HEK293 (cell line): ENCODE results near the gene LRRFIP1.

Source experiments
- CTCF ChIA-PET: fragments of 350-600 bp; formaldehyde crosslinking; extraction: SDS; loops from one replicate; lab custom pipeline; 2021; ENCODE audit warnings: antibody characterized with exemption; lab: Yijun Ruan, JAX
- POLR2A ChIA-PET: fragments of 300-600 bp; formaldehyde crosslinking; extraction: SDS; loops from one replicate; lab custom pipeline; 2020; ENCODE audit warnings: antibody characterized with exemption, inconsistent platforms; lab: Yijun Ruan, JAX
- H3K27ac ChIP-seq: fragments of 200-500 bp; sonication (Bioruptor generic); 2 replicates; pipeline ENCODE4 v1.5.1; 2014; ENCODE audit warnings: low read depth, low read length, control low read depth, inconsistent platforms; ENCODE audit errors: extremely low read depth
- H3K36me3 ChIP-seq, 2 experiments: fragments of 200-500 bp in 1 of 2; sonication (Bioruptor generic) in 1 of 2; 1 replicate in 1 of 2; 2 replicates in 1 of 2; pipeline ENCODE4 v1.5.1; 2014 to 2017; ENCODE audit warnings: inconsistent platforms in 2 of 2, low read length in 2 of 2; ENCODE audit not compliant: control insufficient read depth in 2 of 2, insufficient read depth in 1 of 2
- H3K4me1 ChIP-seq: fragments of 200-500 bp; sonication (Bioruptor generic); 2 replicates; pipeline ENCODE4 v1.5.1; 2014; ENCODE audit warnings: mild to moderate bottlenecking, low read length, inconsistent platforms; ENCODE audit not compliant: control insufficient read depth, insufficient read depth
- H3K4me3 ChIP-seq: 2 replicates; pipeline ENCODE4 v1.5.1; 2011; ENCODE audit warnings: low read depth, mild to moderate bottlenecking, control low read depth, low read length, moderate library complexity
- H3K9me3 ChIP-seq: fragments of 200-500 bp; sonication (Bioruptor generic); 2 replicates; pipeline ENCODE4 v1.5.1; 2014; ENCODE audit warnings: low read depth, low read length, inconsistent platforms; ENCODE audit not compliant: control insufficient read depth, insufficient read depth
- FEZF1 ChIP-seq: fragments of 450-650 bp; formaldehyde crosslinking; IDR thresholded peaks from 2 replicates; pipeline ENCODE4 v1.5.1; 2016; ENCODE audit warnings: missing biosample characterization, missing genetic modification characterization
- GLIS1 ChIP-seq: fragments of 450-650 bp; formaldehyde crosslinking; IDR thresholded peaks from 2 replicates; pipeline ENCODE4 v1.5.1; 2016; ENCODE audit warnings: missing biosample characterization, missing genetic modification characterization
- KLF1 ChIP-seq: fragments of 450-650 bp; formaldehyde crosslinking; IDR thresholded peaks from 2 replicates; pipeline ENCODE4 v1.5.1; 2016; ENCODE audit warnings: missing biosample characterization, missing genetic modification characterization
- KLF10 ChIP-seq: fragments of 450-650 bp; IDR thresholded peaks from 2 replicates; pipeline ENCODE4 v1.5.1; 2018; ENCODE audit warnings: missing biosample characterization, mild to moderate bottlenecking, missing genetic modification characterization
- KLF7 ChIP-seq: fragments of 450-650 bp; formaldehyde crosslinking; IDR thresholded peaks from 2 replicates; pipeline ENCODE4 v1.5.1; 2016; ENCODE audit warnings: missing biosample characterization, missing genetic modification characterization, borderline replicate concordance
- WT1 ChIP-seq: fragments of 450-650 bp; formaldehyde crosslinking; IDR thresholded peaks from 2 replicates; pipeline ENCODE4 v1.5.1; 2016; ENCODE audit warnings: missing biosample characterization, missing genetic modification characterization
- ZBTB20 ChIP-seq: fragments of 450-650 bp; formaldehyde crosslinking; IDR thresholded peaks from 2 replicates; pipeline ENCODE4 v1.5.1; 2016; ENCODE audit warnings: missing biosample characterization, missing genetic modification characterization
- ZIC2 ChIP-seq: fragments of 450-650 bp; formaldehyde crosslinking; IDR thresholded peaks from 2 replicates; pipeline ENCODE4 v1.5.1; 2016; ENCODE audit warnings: missing biosample characterization, missing genetic modification characterization
- ZNF10 ChIP-seq: fragments of 450-650 bp; formaldehyde crosslinking; IDR thresholded peaks from 2 replicates; pipeline ENCODE4 v1.5.1; 2017; ENCODE audit warnings: missing biosample characterization, missing genetic modification characterization
- ZNF157 ChIP-seq: fragments of 450-650 bp; formaldehyde crosslinking; IDR thresholded peaks from 2 replicates; pipeline ENCODE4 v1.5.1; 2016; ENCODE audit warnings: missing biosample characterization, missing genetic modification characterization
- ZNF175 ChIP-seq: fragments of 450-650 bp; formaldehyde crosslinking; IDR thresholded peaks from 2 replicates; pipeline ENCODE4 v1.5.1; 2016; ENCODE audit warnings: missing biosample characterization, missing genetic modification characterization
- ZNF239 ChIP-seq: fragments of 450-650 bp; formaldehyde crosslinking; IDR thresholded peaks from 2 replicates; pipeline ENCODE4 v1.5.1; 2016; ENCODE audit warnings: missing biosample characterization, missing genetic modification characterization
- ZNF24 ChIP-seq: fragments of 450-650 bp; formaldehyde crosslinking; IDR thresholded peaks from 2 replicates; pipeline ENCODE4 v1.5.1; 2016; ENCODE audit warnings: missing biosample characterization, missing genetic modification characterization
- ZNF335 ChIP-seq: fragments of 450-650 bp; formaldehyde crosslinking; conservative IDR thresholded peaks from 2 replicates; pipeline ENCODE4 v1.5.1; 2016; ENCODE audit warnings: missing biosample characterization, missing genetic modification characterization
- ZNF548 ChIP-seq: fragments of 450-650 bp; formaldehyde crosslinking; IDR thresholded peaks from 2 replicates; pipeline ENCODE4 v1.5.1; 2016; ENCODE audit warnings: missing biosample characterization, missing genetic modification characterization
- ZSCAN30 ChIP-seq: fragments of 450-650 bp; IDR thresholded peaks from 2 replicates; pipeline ENCODE4 v1.5.1; 2018; ENCODE audit warnings: missing biosample characterization, mild to moderate bottlenecking, missing genetic modification characterization, moderate library complexity
- TF ChIP-seq, protein P1 (sequence below): fragments of 450-650 bp; formaldehyde crosslinking; IDR thresholded peaks from 2 replicates; pipeline ENCODE4 v1.5.1; 2017; ENCODE audit warnings: missing biosample characterization, mild to moderate bottlenecking, missing genetic modification characterization, moderate library complexity
- TF ChIP-seq, protein P2 (sequence below): fragments of 450-650 bp; formaldehyde crosslinking; IDR thresholded peaks from 2 replicates; pipeline ENCODE4 v1.5.1; 2016; ENCODE audit warnings: missing biosample characterization, missing genetic modification characterization, low read depth
- TF ChIP-seq, protein P3 (sequence below): fragments of 450-650 bp; formaldehyde crosslinking; IDR thresholded peaks from 2 replicates; pipeline ENCODE4 v1.5.1; 2016; ENCODE audit warnings: missing biosample characterization, missing genetic modification characterization
- TF ChIP-seq, protein P4 (sequence below): fragments of 450-650 bp; formaldehyde crosslinking; IDR thresholded peaks from 2 replicates; pipeline ENCODE4 v1.5.1; 2016; ENCODE audit warnings: missing biosample characterization, missing genetic modification characterization

LRRFIP1 gene

DNA sequence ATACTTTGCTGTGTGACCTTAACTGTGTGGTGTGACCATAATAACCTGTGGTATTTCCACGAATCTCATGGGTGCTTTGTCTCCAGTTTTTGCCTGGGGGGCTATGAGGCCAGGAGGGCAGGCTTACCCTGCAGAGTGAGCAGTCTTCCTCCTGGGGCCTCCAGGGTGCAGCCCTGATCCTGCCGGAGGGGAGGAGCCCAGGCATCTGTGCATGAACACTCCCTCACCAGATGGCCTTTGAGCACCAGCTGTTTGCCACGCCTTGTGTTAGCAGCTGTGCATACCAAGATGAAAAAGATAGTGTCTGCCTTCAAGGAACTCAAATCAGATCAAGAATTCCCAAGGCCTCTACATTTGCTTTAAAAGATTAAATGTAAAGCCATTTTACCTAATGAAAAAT, 96.2 kb downstream of the LRRFIP1 start:
- Histone ChIP-seq H3K4me1 (peaks cover 18% of the 10 kb centered on the region), H3K4me3 (no peak overlapping the region), H3K36me3 (no peaks in the 10 kb centered on the region), H3K27ac (no peak overlapping the region), H3K9me3 (no peaks in the 10 kb centered on the region)
- TF ChIP-seq ZSCAN30 (tag by site-specific recombination) (no peak), ZNF335 (tag by site-specific recombination) (no peak), ZIC2 (0 out of 2 replicates have a peak, but pooled peaks have one; percentile 27), ZNF175 (tag by site-specific recombination) (no peak), WT1 (peak; percentile 85), ZBTB20 (tag by site-specific recombination) (peak; percentile 58; the same call in 1 of the 2 replicates), KLF10 (tag by site-specific recombination) (peak; percentile 90), GLIS1 (tag by site-specific recombination) (no peak), FEZF1 (tag by site-specific recombination) (peak; percentile 58), ZNF548 (no peak), KLF7 (tag by site-specific recombination) (peak; percentile 81; the same call in 1 of the 2 replicates), KLF1 (tag by site-specific recombination) (peak; percentile 77), ZNF157 (tag by site-specific recombination) (no peak), ZNF10 (tag by site-specific recombination) (no peak)
- TF ChIP-seq, protein P1, sequence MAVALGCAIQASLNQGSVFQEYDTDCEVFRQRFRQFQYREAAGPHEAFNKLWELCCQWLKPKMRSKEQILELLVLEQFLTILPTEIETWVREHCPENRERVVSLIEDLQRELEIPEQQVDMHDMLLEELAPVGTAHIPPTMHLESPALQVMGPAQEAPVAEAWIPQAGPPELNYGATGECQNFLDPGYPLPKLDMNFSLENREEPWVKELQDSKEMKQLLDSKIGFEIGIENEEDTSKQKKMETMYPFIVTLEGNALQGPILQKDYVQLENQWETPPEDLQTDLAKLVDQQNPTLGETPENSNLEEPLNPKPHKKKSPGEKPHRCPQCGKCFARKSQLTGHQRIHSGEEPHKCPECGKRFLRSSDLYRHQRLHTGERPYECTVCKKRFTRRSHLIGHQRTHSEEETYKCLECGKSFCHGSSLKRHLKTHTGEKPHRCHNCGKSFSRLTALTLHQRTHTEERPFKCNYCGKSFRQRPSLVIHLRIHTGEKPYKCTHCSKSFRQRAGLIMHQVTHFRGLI: no peak
- TF ChIP-seq, protein P2, sequence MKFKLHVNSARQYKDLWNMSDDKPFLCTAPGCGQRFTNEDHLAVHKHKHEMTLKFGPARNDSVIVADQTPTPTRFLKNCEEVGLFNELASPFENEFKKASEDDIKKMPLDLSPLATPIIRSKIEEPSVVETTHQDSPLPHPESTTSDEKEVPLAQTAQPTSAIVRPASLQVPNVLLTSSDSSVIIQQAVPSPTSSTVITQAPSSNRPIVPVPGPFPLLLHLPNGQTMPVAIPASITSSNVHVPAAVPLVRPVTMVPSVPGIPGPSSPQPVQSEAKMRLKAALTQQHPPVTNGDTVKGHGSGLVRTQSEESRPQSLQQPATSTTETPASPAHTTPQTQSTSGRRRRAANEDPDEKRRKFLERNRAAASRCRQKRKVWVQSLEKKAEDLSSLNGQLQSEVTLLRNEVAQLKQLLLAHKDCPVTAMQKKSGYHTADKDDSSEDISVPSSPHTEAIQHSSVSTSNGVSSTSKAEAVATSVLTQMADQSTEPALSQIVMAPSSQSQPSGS (tag by site-specific recombination): no peak
- TF ChIP-seq, protein P3, sequence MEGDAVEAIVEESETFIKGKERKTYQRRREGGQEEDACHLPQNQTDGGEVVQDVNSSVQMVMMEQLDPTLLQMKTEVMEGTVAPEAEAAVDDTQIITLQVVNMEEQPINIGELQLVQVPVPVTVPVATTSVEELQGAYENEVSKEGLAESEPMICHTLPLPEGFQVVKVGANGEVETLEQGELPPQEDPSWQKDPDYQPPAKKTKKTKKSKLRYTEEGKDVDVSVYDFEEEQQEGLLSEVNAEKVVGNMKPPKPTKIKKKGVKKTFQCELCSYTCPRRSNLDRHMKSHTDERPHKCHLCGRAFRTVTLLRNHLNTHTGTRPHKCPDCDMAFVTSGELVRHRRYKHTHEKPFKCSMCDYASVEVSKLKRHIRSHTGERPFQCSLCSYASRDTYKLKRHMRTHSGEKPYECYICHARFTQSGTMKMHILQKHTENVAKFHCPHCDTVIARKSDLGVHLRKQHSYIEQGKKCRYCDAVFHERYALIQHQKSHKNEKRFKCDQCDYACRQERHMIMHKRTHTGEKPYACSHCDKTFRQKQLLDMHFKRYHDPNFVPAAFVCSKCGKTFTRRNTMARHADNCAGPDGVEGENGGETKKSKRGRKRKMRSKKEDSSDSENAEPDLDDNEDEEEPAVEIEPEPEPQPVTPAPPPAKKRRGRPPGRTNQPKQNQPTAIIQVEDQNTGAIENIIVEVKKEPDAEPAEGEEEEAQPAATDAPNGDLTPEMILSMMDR (tag by site-specific recombination): 0 out of 2 replicates have a peak, but pooled peaks have one; percentile 9
- TF ChIP-seq, protein P4, sequence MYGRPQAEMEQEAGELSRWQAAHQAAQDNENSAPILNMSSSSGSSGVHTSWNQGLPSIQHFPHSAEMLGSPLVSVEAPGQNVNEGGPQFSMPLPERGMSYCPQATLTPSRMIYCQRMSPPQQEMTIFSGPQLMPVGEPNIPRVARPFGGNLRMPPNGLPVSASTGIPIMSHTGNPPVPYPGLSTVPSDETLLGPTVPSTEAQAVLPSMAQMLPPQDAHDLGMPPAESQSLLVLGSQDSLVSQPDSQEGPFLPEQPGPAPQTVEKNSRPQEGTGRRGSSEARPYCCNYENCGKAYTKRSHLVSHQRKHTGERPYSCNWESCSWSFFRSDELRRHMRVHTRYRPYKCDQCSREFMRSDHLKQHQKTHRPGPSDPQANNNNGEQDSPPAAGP (tag by site-specific recombination): peak; percentile 77
- POLR2A ChIA-PET: no interaction called here
- CTCF ChIA-PET: interaction anchor here (1.4 kb wide), 2 partner anchors 8 to 21 kb away, joined by 3 to 4 read pairs; no protein-coding TSS in a partner anchor

DNA sequence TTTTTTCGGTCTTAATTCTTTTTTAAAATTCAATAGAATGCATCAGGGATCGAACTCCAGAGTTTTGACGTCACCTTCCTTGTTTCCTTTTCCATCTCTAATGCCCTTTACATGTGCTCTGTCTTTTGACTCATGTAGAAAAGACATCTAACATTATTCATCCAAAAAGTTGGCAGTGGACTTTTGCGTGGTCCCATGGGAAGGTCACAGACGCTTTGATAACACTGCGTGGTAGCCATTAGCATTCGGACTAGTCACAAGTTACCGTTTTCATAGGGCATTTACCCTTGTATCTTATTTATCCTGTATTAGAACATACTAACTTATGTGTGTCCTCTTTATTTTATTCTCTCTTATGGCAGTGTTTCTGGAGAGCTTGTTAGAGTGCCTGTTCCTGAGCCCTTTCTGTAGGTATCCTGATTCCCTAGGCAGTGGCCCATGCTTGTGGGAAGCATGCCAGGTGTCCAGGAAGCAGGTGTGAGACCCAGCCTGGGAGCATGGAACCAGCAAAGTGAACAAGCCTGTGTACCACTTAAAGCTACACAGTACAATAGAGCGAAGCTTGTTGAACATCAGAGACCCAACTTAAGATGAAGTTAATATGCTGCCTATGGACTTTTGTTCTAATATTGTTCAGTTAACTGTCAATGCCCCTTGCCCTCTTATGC, 97.6 kb downstream of the LRRFIP1 start:
- H3K36me3 ChIP-seq: no peaks in the 10 kb centered on the region
- CTCF ChIA-PET: interaction anchor here (1.4 to 1.5 kb wide), 2 partner anchors 20 to 212 kb away, joined by 4 read pairs; no protein-coding TSS in a partner anchor
- POLR2A ChIA-PET: no interaction called here
- TF ChIP-seq ZNF24 (tag by site-specific recombination) (no peak), ZNF239 (tag by site-specific recombination) (no peak), FEZF1 (tag by site-specific recombination) (0 out of 2 replicates have a peak, but pooled peaks have one; percentile 7)
- TF ChIP-seq, all 188 proteins: peak for 1
- peaks cover 18% of the 10 kb centered on the region for H3K4me1 ChIP-seq
- no peak overlapping the region for H3K27ac ChIP-seq
- no peak overlapping the region for H3K4me3 ChIP-seq
- no peaks in the 10 kb centered on the region for H3K9me3 ChIP-seq
